H9 (cell line): ENCODE measurements around the gene KRT13. TPM values are rescaled to one million over a fixed set of nuclear protein-coding genes. Genes with fewer than 3 reads are reported as not detected.

ENCODE experiments used
- DNase-seq: peaks from one replicate; pipeline ENCODE4 v3.0.0-alpha.2; 2017
- H2AFZ ChIP-seq: one replicate; pipeline ENCODE4 v1.6.1; 2013; ENCODE audit warnings: mild to moderate bottlenecking, low read length, control low read depth, moderate library complexity
- H2AK5ac ChIP-seq: 2 replicates; pipeline ENCODE4 v1.6.1; 2013; ENCODE audit warnings: low read length, control low read depth, mixed read lengths; ENCODE audit not compliant: insufficient read length
- H2BK120ac ChIP-seq: one replicate; pipeline ENCODE4 v1.6.1; 2013; ENCODE audit warnings: low read depth, mild to moderate bottlenecking, low read length, control low read depth, inconsistent platforms; ENCODE audit not compliant: poor library complexity, severe bottlenecking
- H2BK12ac ChIP-seq: 2 replicates; pipeline ENCODE4 v1.6.1; 2013; ENCODE audit warnings: low read length, control low read depth, mixed read lengths, low read depth; ENCODE audit not compliant: insufficient read length
- H2BK15ac ChIP-seq: 2 replicates; pipeline ENCODE4 v1.6.1; 2013; ENCODE audit warnings: low read depth, low read length, control low read depth
- H2BK20ac ChIP-seq: one replicate; pipeline ENCODE4 v1.6.1; 2013; ENCODE audit warnings: low read depth, mild to moderate bottlenecking, low read length, control low read depth, inconsistent platforms; ENCODE audit not compliant: poor library complexity, severe bottlenecking
- H2BK5ac ChIP-seq: 2 replicates; pipeline ENCODE4 v1.6.1; 2013; ENCODE audit warnings: low read length, control low read depth, mixed read lengths; ENCODE audit not compliant: insufficient read length
- H3K14ac ChIP-seq: 2 replicates; pipeline ENCODE4 v1.6.1; 2013; ENCODE audit warnings: low read length, control low read depth; ENCODE audit not compliant: insufficient read depth
- H3K18ac ChIP-seq: 2 replicates; pipeline ENCODE4 v1.6.1; 2013; ENCODE audit warnings: low read depth, mild to moderate bottlenecking, mixed read lengths, low read length, control low read depth; ENCODE audit not compliant: insufficient read length
- H3K23ac ChIP-seq: 2 replicates; pipeline ENCODE4 v1.6.1; 2013; ENCODE audit warnings: low read length, control low read depth, mixed read lengths, low read depth; ENCODE audit not compliant: insufficient read length
- H3K23me2 ChIP-seq: 2 replicates; pipeline ENCODE4 v1.6.1; 2013; ENCODE audit warnings: low read depth, mild to moderate bottlenecking, mixed read lengths, low read length, control low read depth; ENCODE audit not compliant: insufficient read length, poor library complexity, severe bottlenecking
- H3K27ac ChIP-seq: 2 replicates; pipeline ENCODE4 v1.5.1; 2013; ENCODE audit warnings: low read length, control low read depth, mixed read lengths, low read depth; ENCODE audit not compliant: insufficient read length
- H3K27me3 ChIP-seq: 2 replicates; pipeline ENCODE4 v1.6.1; 2013; ENCODE audit warnings: low read length, control low read depth, inconsistent platforms; ENCODE audit not compliant: insufficient read depth
- H3K4ac ChIP-seq: 2 replicates; pipeline ENCODE4 v1.6.1; 2013; ENCODE audit warnings: low read depth, mild to moderate bottlenecking, control low read depth, inconsistent platforms, low read length, moderate library complexity
- H3K4me1 ChIP-seq: 2 replicates; pipeline ENCODE4 v1.6.1; 2013; ENCODE audit warnings: low read length, control low read depth, inconsistent platforms; ENCODE audit not compliant: insufficient read depth
- H3K4me2 ChIP-seq: 2 replicates; pipeline ENCODE4 v1.6.1; 2013; ENCODE audit warnings: low read length, control low read depth, mixed read lengths; ENCODE audit not compliant: insufficient read length, insufficient read depth
- H3K56ac ChIP-seq: 2 replicates; pipeline ENCODE4 v1.6.1; 2013; ENCODE audit warnings: low read depth, mild to moderate bottlenecking, mixed read lengths, low read length, control low read depth; ENCODE audit not compliant: insufficient read length
- H3K79me1 ChIP-seq: 2 replicates; pipeline ENCODE4 v1.6.1; 2013; ENCODE audit warnings: low read depth, mild to moderate bottlenecking, moderate library complexity, low read length, control low read depth, inconsistent platforms; ENCODE audit not compliant: insufficient read depth, poor library complexity, severe bottlenecking
- H3K79me2 ChIP-seq: 2 replicates; pipeline ENCODE4 v1.6.1; 2013; ENCODE audit warnings: low read length, control low read depth, inconsistent platforms; ENCODE audit not compliant: insufficient read depth
- H3K9ac ChIP-seq: 2 replicates; pipeline ENCODE4 v1.6.1; 2013; ENCODE audit warnings: low read length, control low read depth, mixed read lengths; ENCODE audit not compliant: insufficient read length; ENCODE audit errors: extremely low read depth
- H3K9me3 ChIP-seq: one replicate; pipeline ENCODE4 v1.6.1; 2013; ENCODE audit warnings: low read depth, low read length, inconsistent platforms; ENCODE audit not compliant: control insufficient read depth
- H3T11ph ChIP-seq: one replicate; pipeline ENCODE4 v1.6.1; 2013; ENCODE audit warnings: mild to moderate bottlenecking, low read length, control low read depth, inconsistent platforms
- H4K20me1 ChIP-seq: one replicate; pipeline ENCODE4 v1.6.1; 2013; ENCODE audit not compliant: control insufficient read depth, insufficient read length, insufficient read depth
- H4K5ac ChIP-seq: 2 replicates; pipeline ENCODE4 v1.6.1; 2013; ENCODE audit warnings: low read depth, mild to moderate bottlenecking, mixed read lengths, low read length, control low read depth; ENCODE audit not compliant: insufficient read length
- H4K8ac ChIP-seq: replicated peaks from 2 replicates; pipeline ENCODE4 v1.6.1; 2013; ENCODE audit warnings: low read length, control low read depth, mixed read lengths, low read depth; ENCODE audit not compliant: insufficient read length
- H4K91ac ChIP-seq: 2 replicates; pipeline ENCODE4 v1.6.1; 2013; ENCODE audit warnings: low read depth, mild to moderate bottlenecking, moderate library complexity, mixed read lengths, low read length, control low read depth; ENCODE audit not compliant: insufficient read length
- H3K27ac Mint-ChIP-seq, 3 experiments: 2 replicates in 2 of 3; 3 replicates in 1 of 3; pipeline ENCODE4 v1.8.0; 2020 to 2021; ENCODE audit warnings: mixed read lengths in 3 of 3, mild to moderate bottlenecking in 1 of 3, moderate library complexity in 1 of 3
- H3K27me3 Mint-ChIP-seq: 2 replicates; pipeline ENCODE4 v1.8.0; 2021; ENCODE audit warnings: low read depth, mild to moderate bottlenecking, moderate library complexity, mixed read lengths
- H3K36me3 Mint-ChIP-seq, 3 experiments: 2 replicates in 2 of 3; 3 replicates in 1 of 3; pipeline ENCODE4 v1.8.0; 2020 to 2021; ENCODE audit warnings: low read depth in 3 of 3, mixed read lengths in 3 of 3; ENCODE audit not compliant: insufficient read depth in 1 of 3
- H3K4me1 Mint-ChIP-seq, 2 experiments: 2 replicates each; pipeline ENCODE4 v1.8.0; 2020; ENCODE audit warnings: mixed read lengths in 2 of 2
- H3K4me3 Mint-ChIP-seq, 2 experiments: 2 replicates in 1 of 2; 3 replicates in 1 of 2; pipeline ENCODE4 v1.8.0; 2020 to 2021; ENCODE audit warnings: mild to moderate bottlenecking in 2 of 2, mixed read lengths in 2 of 2, moderate library complexity in 1 of 2
- H3K9me3 Mint-ChIP-seq, 2 experiments: 2 replicates in 1 of 2; 3 replicates in 1 of 2; pipeline ENCODE4 v1.8.0; 2020; ENCODE audit warnings: mild to moderate bottlenecking in 2 of 2, mixed read lengths in 2 of 2, moderate library complexity in 1 of 2
- WGBS: extraction: QIAGEN DNeasy Blood & Tissue Kit; methylation state at CpG from one replicate; pipeline ENCODE4 v1.1.7; 2013; ENCODE audit warnings: missing lambda C conversion rate, low lambda C conversion rate, mixed read lengths; ENCODE audit not compliant: insufficient read length; ENCODE audit errors: extremely low coverage; 5-methylcytosine and 5-hydroxymethylcytosine counted together
- total RNA-seq: library from RNA; stranded (reverse); gene quantifications from 2 replicates; pipeline ENCODE4 v1.2.1, GENCODE V29; 2021
- TF ChIP-seq, protein P1 (sequence below): fragments of 200-600 bp; sonication (generic); conservative IDR thresholded peaks from 3 replicates; pipeline ENCODE4 v1.8.0; 2021; ENCODE audit warnings: antibody characterized with exemption, mild to moderate bottlenecking

The KRT13 gene
- total RNA-seq, 1 experiment from 2014 or later, result not detected

DNA sequence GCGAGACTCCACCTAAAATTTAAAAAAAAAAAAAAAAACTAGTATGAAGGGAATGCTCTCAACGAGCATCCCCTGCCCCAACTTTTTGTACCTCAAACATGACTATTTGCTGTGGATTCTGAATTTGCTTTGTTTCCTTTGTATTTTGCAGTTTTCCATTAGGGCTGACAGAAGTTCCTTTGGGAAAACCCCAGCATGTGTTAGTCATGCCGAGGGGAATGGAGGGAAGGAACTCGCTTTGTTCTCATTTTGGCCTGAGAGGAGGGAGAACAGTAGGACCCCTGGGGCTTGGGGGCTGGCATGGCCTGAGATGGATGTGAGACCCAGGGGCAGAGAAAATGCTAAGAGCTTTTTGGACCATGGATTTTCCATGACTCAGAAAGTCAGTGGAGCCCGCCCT lies 46.0 kb upstream of the KRT13 start:
- Histone ChIP-seq H3K9me3 (no peaks in the 10 kb centered on the region), H3K27ac (no peak overlapping the region), H3K4me1 (no peaks in the 10 kb centered on the region), H3K18ac (no peak overlapping the region), H3K79me2 (no peaks in the 10 kb centered on the region), H3K27me3 (no peaks in the 10 kb centered on the region), H4K91ac (no peak overlapping the region), H3K9ac (no peak overlapping the region), H2AFZ (no peak overlapping the region), H2BK120ac (no peak overlapping the region), H3K23me2 (no peaks in the 10 kb centered on the region), H4K20me1 (no peaks in the 10 kb centered on the region), H2BK12ac (no peak overlapping the region), H2BK20ac (no peak overlapping the region), H3K14ac (no peak overlapping the region), H3K4ac (no peak overlapping the region), H3K4me2 (no peak overlapping the region), H2BK15ac (no peak overlapping the region), H3K56ac (no peak overlapping the region), H3K79me1 (no peaks in the 10 kb centered on the region), H2BK5ac (no peak overlapping the region), H4K5ac (no peak overlapping the region), H4K8ac (no peak overlapping the region), H3K23ac (no peak overlapping the region), H2AK5ac (no peak overlapping the region), H3T11ph (no peak overlapping the region)
- DNase-seq, result no peak
- Mint-ChIP-seq H3K36me3 (peaks cover 0 to 12% (median 1%) of the 10 kb centered on the region in 3 experiments; a peak in 4 of 7 replicates), H3K4me3 (no peak overlapping the region), H3K9me3 (peaks cover 2 to 11% of the 10 kb centered on the region in 2 experiments; a peak in 4 of 5 replicates), H3K27me3 (peaks cover 22% of the 10 kb centered on the region), H3K27ac (no peak overlapping the region), H3K4me1 (peaks cover 27 to 35% of the 10 kb centered on the region in 2 experiments)
- TF ChIP-seq, protein P1, sequence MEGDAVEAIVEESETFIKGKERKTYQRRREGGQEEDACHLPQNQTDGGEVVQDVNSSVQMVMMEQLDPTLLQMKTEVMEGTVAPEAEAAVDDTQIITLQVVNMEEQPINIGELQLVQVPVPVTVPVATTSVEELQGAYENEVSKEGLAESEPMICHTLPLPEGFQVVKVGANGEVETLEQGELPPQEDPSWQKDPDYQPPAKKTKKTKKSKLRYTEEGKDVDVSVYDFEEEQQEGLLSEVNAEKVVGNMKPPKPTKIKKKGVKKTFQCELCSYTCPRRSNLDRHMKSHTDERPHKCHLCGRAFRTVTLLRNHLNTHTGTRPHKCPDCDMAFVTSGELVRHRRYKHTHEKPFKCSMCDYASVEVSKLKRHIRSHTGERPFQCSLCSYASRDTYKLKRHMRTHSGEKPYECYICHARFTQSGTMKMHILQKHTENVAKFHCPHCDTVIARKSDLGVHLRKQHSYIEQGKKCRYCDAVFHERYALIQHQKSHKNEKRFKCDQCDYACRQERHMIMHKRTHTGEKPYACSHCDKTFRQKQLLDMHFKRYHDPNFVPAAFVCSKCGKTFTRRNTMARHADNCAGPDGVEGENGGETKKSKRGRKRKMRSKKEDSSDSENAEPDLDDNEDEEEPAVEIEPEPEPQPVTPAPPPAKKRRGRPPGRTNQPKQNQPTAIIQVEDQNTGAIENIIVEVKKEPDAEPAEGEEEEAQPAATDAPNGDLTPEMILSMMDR, result no peak
- WGBS, result no CpG with 5 or more reads among the region's 5 CpGs
